ENCODE results near the gene HPCAL1. TPM values are rescaled to one million over a fixed set of nuclear protein-coding genes. Genes with fewer than 3 reads are reported as not detected.
A peak's percentile ranks its signal among the peaks of the same experiment; 100 is the strongest.

The HPCAL1 gene
- polyA plus RNA-seq, 3 donors, result 28.0 to 31.3 (median 31.2) TPM

DNA sequence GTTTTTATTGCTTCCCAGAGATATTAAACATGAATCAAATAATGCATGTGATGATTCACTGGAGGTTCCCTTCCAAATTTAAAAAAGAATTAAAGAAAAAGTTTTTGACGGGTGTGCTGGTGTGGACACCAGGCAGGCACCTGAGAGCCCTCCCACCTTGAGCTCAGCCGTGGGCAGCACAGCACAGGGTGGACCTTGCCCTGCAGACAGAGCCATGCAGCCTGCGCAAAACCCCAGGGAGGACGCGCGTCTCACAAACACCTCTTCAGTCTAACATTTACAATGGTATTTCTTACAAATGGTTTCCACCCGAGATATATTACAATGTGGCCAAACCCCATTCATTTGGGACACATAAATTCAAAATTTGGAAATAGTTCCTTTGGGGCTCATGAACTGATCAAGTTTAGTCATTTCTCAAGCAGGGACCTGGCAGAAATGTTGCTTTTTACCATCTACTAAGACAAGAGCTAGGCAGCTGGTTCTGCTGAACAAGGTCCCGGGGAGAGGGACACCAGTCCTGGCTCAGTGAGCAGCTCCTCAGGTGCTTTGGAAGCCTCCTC, 100.0 kb downstream of the HPCAL1 start:
- no peak for DNase-seq

DNA sequence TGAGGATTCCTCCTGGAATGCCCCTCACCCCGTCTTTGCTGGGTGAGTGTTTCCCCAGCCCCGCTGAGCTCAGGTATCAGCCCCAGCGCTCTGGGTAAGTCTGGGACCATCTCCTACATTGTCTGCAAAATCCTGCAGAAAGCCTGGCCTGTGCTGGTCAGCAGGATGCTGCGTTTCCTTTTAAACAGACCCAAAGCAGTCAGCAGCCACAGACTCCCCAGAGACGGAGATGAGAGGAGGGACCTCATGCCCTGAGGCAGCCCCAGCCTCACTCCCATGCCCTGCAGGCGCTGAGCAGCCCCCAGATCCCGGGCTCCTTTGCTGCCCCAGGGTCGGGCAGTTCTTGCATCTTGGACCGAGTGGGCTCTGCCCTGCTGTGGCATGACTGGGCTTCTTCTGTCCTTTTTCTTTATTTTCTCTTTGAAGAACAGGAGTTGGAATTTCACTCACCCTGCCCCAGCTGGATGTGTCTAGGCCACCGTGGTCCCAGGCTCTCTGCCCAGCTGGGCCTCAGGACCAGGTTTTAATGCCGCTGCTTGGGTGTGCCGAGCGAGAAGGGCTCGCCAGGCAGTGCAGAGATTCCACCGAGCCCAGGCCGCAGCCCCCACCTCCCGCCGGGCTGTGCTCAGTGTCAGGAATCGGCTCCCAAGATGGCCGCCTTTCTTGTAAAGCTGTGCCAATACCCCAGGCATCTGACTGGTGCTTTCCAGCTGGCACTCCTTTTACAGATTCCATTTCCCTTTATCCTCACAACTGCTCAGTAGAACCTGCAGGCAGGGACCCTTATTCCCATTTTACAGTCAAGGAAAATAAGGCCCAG, 101.8 kb downstream of the HPCAL1 start:
- DNase-seq, result no peak

DNA sequence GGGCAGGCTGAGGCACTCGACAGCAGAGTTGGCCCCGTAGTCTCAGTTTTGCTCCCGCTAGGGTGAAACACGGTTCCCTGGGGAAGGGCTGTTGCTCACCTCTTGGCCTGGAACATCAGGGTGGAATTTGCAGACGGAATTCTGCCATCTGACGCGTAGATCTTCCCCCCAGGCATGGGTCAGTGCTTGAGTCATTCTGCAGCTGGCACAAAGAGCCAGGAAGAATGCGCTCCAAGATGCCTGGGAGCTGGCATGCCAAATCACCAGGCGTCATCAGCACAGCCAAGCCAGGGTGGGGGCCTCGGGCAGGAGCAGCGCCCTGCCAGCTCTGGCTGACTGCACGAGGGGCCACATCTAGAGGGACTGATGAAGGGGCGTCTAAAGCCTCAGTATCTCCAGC, 102.7 kb downstream of the HPCAL1 start:
- DNase-seq, result peak; percentile 80

DNA sequence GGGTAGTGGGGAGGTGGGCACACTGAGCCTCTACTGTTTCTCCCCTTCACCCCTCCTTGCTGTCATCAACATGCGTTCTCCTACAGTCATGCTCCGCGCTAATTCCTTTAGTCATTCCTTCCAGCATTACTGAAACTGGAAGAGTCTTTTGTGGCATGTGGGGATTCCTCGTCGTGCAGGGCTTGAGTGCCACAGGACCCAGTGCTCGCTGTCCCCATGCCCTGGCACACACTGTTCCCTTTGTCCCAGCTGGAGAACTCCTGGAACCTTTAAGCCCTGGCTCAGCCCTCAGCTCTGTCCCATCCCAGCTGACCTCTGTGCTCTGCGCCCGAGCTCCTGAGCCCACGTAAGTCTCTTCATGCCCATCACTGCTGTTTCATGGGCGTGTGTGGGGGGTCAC, 103.3 kb downstream of the HPCAL1 start:
- DNase-seq, result no peak

DNA sequence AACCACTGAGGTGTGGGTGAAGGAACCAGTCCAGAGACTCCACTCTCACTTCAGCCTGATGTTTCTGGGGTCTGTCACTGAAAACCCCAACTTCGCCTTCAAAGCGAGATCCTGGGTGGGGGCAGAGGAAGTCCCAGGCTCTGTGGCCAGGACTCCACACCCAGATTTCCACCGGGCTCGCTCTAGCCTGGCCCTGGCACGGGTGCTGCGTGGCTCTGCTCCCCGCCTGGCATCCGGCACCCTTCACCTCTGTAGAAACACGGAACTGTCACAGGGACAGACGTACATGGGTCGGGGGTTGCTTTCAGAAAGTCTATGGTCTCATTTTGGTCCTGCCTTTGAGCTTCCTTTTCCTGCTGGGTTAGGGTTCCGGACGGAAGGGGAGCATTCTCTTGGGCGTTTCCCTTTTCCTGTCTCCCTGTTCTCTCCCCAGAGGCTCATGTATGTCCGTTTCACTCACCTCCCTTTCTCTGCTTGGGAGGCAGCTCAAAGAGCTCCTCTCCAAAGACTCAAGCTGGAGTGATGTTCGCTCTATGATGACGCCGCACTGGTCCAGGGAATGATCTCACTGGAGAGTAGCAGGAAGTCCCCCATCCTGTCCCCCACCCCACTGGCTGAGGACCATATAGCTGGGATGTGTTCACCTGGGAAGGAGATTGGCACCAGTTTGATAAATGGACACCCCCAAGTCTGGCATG, 103.9 kb downstream of the HPCAL1 start:
- DNase-seq, result no peak

DNA sequence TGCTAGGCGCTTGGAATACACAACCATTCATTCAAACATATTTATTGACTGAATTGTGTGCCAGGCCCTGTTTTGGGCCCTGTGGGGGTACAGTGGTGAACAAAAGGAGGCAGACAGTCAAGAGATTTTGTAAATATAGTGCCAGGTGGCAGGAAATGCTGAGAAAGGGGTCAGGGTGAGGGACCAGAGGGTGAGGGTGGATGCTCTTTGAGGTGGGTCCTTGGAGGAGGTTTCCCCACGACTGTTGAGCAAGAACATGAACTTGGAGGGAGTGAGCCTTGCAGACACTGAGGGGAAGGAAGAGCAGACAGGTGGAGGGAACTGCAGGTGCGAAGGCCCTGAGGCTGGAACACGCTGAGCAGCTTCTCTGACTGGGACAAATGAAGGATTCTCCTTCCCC, 104.7 kb downstream of the HPCAL1 start:
- DNase-seq, result no peak

DNA sequence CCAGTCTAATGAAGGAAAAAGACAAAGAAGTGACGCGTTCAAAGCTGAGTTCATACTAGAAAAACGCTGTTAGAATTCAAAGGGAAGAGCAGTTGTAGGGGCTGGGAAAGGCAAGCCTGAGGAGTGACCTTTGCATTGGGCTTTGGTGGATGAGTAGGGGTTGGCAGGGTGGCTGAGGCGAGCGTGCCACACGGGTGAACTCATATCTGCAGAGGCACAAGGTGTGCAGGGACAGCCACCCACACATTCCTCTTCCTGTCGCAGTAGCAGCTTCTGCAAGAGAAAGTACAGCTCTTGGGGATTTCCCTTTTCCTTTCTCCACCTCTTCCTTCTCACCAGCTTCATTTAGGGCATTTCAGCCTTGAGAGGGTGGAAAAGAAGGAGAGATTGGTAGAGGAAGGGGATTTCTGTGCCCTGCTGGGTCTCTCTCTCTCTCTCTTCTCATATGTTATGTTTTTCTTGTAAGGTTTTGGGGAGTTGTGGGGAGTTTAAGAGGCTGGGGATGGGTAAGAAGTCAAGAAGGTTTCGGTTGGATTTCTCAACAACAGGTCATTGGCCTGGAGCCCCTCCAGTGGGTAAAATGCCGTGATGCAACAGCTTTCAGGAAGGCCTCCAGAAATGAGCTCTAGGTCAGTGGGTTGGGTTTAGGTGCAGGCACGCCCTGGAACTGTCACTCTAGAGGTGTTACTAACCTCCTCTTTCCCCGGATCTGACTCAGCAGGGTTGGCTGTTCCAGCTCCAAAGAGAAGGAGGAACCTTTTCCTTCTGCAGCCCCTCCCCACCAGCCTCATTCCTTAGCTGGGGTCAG, 105.3 kb downstream of the HPCAL1 start:
- no peak for DNase-seq

DNA sequence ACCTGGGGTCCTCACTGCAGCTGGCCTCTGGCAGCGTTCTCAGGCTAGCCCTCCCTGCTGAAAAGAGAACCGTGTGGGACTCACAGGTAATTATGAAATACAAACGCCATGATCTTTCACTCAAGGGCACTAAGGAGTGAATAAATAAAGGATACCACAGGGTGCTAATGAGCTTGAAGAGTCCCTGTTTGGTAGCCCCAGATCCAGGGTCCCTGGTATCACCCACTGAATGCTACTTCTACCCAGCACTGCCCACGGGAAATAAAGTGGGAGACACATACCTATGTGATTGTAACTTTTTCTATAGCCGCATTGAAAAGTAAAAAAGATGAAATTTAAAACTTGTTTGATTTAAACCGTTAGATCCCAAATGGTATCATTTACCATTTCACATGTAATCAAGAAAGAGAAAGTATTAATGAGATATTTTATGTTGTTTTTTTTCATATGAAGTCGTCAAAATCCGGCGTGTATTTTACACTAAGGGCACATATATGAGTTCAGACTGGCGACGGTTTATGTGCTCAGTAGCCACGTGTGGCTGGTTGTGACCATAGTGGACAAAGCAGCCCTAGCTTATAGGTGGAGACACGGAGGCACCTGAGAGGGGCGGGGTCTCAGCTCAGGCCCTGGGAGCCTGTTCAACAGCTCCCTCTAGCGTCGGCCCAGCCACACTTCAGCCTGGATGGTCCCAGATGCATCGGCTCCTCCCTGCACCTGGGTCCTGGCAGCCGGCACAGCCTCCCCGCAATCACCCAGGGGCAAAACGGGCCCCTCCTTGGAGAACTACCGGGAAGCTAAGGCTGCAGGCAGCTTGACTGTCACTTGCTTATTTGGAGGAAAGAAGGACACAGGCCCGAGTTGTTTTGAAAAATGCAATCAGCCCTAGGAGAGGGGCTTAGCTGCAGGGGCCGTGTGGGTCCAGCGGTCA, 106.2 kb downstream of the HPCAL1 start:
- DNase-seq, result peak; percentile 78

DNA sequence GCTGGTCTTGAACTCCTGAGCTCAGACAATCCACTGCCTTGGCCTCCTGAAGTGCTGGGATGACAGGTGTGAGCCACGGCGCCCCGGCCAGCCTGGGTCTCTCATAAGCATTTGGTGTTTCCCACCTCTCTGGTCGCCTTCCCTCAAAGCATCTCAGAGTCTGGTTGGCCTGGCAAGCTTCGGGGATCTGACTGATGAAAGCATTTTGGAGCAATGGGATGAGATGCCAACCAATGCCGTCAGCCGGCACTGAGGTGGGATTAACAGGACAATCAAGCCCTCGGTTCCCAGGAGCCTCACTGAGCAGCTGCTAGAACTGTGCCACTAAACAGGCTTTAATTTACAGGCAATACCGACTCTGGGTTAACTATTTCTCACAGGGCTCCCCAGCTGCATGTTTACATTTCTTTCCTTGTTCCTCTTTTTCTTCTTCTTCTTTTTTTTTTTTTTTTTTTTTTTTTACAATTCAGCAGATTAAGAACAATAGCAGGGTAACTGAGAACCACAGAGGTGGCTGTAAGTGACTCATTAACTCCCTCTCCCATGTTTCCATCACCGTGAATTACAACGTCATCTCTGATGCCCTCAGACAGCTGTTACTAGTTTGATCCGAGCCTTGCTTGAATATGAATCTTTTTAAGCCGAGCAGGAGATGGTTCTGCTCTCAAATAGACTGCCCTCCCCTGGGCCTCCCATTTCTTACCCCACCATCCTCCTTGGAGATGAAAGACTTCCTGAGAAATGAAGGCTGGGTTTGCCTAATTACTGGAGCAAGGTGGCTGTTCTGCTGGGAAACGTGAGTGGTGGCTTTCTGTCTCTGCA, 107.5 kb downstream of the HPCAL1 start:
- no peak for DNase-seq

DNA sequence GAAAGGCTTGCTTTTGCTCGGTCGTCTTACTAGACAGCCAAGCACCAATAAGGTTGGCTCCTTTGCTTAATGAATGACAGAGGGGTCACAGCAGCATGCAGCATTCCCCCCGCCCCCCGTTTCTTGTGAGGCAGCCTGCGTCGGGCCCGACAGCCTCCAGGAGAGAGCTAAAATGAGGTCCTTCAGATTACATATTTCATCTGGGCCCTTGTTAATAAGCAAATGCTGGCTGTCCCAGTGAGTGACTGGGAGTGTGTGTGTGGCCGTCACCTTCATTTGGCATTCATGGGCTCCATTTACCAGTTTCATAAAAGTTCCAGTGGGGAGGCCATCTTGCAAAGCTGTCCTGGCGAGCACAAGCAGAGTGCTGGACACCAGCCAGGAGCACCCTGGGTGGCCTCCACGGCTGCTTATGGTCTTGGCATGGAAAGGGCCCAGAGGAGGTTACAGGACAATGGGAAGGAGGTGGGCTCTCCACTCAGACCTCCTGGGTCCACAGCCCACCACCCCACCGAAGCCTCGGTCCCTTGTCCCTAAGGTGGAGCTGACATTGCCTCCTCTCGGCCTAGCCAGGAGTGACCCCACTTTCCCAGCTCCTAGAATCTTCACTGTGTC, 108.2 kb downstream of the HPCAL1 start:
- DNase-seq, result no peak

DNA sequence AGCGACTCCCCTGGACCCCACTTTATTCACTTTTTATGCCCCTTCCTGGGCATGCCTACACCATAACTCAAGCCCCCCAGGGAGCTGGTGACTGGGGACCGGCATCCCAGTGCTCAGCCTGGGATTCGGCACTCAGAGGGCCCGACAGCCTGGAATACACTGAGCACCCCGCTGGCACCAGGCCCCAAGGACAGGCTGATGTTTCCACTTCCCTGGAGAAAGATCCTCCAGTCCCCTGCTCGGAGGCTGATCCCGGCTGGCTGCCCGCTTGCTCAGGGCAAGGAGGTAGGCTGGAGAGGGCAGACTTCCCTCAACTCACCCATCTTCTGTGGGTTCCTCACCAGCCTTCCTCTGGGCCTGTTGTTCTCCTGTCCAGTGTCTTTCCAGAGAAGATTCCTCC, 108.9 kb downstream of the HPCAL1 start:
- no peak for DNase-seq

DNA sequence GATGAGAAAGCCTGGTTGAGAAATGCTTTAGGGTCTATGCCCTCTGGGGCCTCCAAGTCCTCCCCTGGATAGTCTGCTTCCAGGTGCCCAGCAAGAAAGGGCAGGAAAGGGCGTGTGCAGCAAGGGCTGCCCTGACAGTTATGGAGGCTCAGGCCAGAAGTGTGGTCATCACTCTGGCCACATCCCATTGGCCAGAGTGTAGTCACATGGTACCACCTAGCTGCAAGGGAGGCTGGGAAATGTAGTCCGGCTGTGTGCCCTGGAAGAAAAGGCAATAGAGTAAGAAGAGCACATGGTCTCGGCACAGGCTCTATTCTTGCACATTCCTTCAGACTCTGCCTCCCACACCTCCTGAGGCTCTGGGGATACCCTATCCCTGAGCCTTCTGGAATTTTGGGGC, 109.7 kb downstream of the HPCAL1 start:
- no peak for DNase-seq

DNA sequence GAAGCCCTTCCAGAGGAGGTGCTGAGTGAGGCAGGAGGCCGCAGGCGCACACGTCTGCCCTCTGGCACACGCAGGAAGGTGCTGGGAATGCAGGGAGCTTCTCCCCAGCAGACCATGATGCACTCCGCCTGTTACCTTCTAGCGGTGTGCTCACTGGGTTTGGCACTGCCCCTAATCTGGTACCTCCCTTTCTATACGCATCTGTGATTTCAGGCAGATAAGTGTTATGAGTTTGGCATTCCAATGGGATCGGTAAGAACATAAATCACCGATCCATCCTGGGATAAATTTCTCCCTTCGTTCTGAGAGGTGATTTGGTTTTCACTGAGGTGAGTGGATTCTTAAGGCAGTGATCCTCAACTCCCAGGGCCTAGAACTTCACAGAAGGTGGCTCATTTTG, 110.8 kb downstream of the HPCAL1 start:
- DNase-seq, result no peak

DNA sequence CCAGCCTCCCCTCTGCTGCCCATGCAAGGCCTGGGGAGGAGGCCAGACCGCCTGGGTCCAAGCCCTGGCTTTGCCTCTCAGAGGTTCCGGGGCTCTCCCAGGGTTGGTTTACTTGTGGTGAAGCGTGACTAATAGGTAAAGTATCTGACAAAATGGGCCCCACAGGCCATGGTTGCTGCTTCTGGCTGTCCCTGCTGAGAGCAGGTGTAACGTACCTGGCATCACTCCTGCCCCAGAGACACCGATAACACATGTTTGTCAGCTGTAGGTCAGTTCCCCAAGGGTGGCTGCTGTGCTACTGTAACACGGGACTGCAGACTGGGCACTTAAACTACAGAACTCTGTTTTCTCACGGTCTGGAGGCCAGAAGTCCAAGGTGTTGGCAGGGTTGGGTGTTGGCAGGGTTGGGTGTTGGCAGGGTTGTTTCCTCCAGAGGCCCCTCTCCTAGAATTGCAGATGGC, 111.3 kb downstream of the HPCAL1 start:
- DNase-seq, result no peak

DNA sequence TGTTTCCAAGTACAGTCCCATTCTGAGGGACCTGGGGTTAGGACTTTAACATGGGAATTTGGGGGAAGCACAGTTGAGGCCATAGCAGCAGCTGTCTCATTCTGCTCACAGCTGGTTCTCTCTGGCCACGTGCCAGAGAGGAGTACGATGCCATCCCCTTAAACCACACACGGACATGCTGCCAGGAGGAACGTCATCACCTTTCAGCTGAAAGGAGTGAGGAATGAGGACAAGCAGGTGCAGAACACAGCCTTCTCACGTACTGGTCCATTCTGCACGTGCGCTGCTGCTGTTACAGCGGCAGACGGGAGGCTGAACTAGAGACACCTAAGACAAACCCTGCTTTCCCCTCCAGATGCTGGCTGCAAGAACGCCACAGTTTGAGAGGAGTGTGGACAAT, 111.9 kb downstream of the HPCAL1 start:
- no peak for DNase-seq

DNA sequence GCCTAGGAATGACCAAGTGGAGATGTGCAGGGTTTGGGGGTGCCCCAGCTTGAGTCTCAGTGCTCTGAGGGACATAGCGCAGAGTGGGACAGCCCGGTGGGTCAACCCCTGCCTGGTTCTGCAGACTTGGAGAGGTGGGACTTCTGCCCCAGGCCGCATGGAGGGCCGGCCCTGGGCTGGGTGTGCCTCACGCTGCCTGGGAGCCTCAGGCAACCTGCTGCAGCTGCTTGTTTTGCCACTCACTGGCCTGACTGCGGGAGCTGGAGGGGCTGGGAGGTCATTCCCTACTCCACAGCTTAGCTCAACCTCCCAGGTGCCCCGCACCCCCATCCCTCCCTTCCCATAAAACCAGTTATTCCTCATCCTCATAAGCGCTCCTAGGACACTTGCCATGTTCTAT, 112.3 kb downstream of the HPCAL1 start:
- no peak for DNase-seq

DNA sequence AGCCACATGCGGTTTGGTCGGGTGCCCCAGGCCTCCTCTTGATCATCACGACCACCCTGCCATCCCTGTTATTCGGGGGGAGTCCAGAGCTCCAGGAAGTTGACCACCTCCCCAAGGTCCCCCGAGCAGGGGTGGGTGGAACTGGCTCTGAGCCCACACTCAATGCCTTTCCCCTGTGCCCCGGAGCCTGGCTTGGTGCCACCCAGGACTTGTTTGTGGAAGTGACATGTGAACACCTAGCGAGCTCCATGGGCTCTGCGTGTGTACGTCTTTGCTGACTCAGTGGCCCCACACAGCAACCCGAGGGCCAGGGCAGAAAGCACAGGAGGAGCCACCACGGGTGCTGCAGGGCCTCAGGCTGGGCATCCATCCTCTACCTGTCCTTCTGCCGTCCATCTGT, 112.9 kb downstream of the HPCAL1 start:
- DNase-seq, result no peak

DNA sequence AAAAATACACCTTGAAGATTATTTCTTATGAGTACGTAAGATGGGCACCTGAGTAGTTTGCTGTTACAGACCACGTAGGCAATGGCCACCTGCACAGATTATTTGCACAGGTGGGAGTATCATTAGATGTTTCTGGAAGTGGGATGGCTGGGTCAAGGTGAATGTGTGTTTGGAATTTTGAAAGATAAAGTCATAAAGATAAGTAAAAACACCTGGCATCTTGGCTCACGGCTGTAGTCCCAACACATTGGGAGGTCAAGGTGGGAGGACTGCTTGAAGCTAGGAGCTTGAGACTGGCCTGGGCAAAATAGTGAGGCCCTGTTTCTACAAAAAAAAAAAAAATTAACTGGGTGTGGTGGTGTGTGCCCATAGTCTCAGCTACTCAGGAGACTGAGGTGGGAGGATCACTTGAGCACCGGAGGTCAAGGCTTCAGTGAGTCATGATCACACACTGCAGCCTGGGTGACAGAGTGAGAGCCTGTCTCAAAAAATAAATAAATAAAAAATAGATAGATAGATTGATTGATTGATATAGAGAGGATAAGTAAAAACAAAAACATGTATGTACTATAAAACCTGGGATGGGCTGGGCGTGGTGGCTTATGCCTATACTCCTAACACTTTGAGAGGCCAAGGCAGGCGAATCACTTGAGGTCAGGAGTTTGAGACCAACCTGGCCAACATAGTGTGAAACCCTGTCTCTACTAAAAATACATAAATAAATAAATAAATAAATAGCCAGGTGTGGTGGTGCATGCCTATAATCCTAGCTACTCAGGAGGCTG, 115.0 kb downstream of the HPCAL1 start:
- no peak for DNase-seq
